NCI-H345 treated with DMSO at 0.1 percent for 48 hours (cell line): ENCODE data around the gene CPAMD8.

Experiments used
- DNase-seq: peaks from one replicate; lab custom pipeline; 2025; ENCODE audit not compliant: unreplicated experiment; lab: John Stamatoyannopoulos, UW

CPAMD8 gene

DNA sequence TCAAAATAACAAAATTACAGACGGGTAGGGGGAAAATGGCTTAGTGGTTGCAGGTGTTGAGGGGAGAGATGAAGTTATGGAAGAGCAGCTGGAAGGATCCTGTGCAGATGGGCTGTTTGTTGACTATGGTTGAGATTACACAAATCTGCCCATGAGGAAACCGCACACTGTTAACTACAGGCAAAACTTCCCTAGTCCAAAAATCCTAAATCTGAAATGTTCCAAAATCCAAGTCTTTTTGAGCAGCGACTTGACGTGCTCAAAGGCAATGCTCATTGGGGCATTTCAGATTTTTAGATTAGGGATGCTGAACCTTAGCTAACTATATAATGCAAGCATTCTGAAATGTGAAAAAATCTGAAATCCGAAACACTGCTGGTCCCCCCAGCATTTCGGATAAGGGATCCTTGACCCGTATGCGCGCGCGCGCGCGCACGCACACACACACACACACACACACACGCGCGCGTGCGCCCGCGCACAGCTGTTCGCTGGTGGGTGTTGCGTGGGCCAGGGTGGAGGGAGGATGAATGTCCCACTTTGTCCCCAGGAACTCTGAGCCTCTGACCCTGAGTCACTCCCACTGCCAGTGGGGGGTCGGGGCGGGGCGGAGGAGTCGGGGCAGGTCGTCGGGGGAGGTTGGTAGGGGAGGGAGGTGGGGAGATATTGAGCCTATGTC lies 131.0 kb downstream of the CPAMD8 start:
- DNase-seq: no peak

DNA sequence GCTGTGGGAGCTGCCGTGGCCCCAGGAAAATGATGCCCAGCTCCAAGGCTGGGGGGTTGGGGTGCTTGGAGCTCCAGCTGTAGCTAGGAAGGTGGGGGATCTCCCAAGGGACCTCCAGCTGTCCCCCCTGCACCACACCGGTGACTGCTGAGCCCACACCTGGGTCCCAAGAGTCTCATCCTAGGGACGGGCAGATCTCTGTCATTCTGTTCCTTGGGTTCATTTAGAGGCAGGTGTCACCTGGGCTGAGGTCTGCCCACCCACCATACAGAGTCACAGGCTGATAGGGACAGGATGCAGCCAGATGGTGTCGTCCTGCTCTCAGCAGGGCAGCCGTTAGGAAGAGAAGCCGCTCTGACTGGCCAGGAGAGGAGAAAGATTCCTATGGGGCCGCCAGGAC lies 132.5 kb downstream of the CPAMD8 start:
- DNase-seq: no peak

- no peak for DNase-seq
These were observed 133.0 kb downstream of the CPAMD8 start for GRCh38 chr19:16893686-16893989.

DNA sequence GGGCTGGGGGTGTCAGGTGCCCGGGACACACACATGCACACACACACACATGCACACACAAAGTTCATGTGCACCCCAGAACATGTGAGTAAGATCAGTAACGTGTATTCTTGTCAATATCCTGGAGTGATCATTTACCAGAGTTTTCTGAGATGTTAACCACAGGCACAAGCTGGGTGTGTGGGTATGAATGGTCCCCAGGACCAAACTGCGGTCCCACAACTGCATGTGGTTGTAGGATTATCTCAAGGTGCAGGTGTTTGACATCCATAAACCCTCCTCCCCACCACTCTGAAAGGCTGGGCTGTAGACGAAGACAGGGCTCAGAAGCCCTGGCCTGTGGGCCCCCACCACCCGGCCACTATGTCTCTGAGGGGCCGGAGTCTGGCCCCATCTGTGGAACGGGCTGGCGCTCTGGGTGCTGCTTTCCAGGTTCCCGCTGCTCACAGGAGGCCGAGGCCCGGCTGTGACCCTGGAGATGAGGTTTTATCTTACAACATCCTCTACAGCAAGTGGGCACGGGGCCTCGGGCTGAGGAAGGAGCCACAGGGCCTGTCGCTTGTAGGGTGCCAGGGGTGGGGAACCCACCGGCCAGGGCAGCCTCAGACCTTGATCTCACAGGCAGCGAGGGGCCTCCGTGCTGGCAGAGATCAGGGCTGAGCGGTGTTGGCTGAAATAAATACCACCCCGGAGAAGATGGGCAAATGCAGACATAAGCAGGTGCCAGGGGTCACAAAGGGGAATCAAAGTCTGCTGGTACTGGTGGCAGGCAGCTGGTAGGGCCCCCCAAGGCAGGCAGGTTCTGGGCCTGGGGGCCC lies 133.5 kb downstream of the CPAMD8 start:
- no peak for DNase-seq

GRCh38 chr19:16892436-16892835 lies 134.2 kb downstream of the CPAMD8 start:
- no peak for DNase-seq

DNA sequence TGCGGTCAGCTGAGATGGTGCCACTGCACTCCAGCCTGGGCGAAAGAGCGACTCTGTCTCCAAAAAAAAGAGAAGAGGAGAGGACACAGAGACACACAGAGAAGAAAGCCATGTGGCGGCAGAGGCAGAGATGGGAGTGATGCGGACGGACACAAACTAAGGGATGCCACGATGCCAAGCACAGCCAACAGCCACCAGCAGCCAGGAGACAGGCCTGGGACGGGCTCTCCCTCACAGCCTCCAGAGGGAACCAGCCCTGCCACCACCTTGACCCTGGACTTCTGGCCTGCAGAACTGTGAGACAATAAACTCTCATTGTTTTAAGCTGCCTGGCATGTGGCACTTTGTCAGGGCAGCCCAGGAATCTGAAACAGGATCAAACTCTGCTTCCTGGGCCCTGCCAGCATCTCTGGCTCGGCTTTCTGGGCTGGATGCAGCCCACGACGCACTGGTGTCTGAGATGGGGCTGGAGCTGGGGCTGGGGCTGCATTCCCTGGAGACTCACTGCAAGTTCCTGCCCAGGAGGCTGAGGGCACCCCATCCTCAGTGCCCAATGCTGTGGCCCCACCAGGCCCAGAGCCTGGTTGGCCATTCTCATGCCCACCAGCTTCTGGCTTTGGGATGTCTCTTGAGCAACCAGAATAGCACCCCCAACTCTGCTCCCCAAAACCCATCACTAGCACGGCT lies 134.8 kb downstream of the CPAMD8 start:
- DNase-seq: no peak

DNA sequence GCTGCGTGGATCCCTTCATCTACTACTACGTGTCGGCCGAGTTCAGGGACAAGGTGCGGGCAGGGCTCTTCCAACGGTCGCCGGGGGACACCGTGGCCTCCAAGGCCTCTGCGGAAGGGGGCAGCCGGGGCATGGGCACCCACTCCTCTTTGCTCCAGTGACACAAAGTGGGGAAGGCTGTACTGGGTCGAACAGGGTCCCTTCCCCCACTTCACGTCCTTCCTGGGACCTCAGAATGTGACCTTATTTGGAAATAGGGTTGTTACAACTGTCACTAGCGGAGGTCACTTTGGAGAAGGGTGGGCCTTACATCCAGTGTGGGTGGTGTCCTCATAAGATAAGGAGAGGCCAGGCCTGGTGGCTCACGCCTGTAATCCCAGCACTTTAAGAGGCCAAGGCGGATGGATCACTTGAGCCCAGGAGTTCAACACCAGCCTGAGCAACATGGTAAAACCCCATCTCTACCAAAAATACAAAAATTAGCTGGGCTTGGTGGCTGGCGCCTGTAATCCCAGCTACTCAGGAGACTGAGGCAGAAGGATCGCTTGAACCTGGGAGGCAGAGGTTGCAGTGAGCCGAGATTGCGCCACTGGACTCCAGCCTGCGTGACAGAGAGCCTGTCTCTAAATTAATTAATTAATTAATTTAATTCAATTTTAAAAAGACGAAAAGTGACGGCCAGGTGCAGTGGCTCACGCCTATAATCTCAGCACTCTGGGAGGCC lies 136.0 kb downstream of the CPAMD8 start:
- DNase-seq: no peak

DNA sequence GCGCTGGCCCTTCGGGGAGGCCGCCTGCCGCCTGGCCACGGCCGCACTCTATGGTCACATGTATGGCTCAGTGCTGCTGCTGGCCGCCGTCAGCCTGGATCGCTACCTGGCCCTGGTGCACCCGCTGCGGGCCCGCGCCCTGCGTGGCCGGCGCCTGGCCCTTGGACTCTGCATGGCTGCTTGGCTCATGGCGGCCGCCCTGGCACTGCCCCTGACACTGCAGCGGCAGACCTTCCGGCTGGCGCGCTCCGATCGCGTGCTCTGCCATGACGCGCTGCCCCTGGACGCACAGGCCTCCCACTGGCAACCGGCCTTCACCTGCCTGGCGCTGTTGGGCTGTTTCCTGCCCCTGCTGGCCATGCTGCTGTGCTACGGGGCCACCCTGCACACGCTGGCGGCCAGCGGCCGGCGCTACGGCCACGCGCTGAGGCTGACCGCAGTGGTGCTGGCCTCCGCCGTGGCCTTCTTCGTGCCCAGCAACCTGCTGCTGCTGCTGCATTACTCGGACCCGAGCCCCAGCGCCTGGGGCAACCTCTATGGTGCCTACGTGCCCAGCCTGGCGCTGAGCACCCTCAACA lies 136.6 kb downstream of the CPAMD8 start:
- DNase-seq: no peak

DNA sequence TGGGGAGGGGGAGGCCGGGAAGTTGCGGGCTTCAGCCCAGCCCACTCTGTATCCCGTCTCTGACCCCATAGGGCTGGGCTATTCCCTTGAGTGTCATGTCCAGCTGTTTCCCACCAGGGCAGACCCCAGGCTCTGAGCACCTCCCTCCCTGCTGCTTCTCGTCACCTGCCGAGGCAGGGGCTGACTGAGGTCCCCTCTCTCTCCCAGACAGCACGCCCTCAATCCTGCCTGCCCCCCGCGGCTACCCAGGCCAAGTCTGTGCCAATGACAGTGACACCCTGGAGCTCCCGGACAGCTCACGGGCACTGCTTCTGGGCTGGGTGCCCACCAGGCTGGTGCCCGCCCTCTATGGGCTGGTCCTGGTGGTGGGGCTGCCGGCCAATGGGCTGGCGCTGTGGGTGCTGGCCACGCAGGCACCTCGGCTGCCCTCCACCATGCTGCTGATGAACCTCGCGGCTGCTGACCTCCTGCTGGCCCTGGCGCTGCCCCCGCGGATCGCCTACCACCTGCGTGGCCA lies 137.2 kb downstream of the CPAMD8 start:
- no peak for DNase-seq

GRCh38 chr19:16888629-16889365 lies 137.8 kb downstream of the CPAMD8 start, which contains the start of gene F2RL3:
Gene F2RL3 (plus strand): TSS chr19:16888999. CDS start chr19:16889190, 191 bp downstream.
- DNase-seq: no peak

- no peak for DNase-seq
These were observed 139.0 kb downstream of the CPAMD8 start for GRCh38 chr19:16887353-16888265.

DNA sequence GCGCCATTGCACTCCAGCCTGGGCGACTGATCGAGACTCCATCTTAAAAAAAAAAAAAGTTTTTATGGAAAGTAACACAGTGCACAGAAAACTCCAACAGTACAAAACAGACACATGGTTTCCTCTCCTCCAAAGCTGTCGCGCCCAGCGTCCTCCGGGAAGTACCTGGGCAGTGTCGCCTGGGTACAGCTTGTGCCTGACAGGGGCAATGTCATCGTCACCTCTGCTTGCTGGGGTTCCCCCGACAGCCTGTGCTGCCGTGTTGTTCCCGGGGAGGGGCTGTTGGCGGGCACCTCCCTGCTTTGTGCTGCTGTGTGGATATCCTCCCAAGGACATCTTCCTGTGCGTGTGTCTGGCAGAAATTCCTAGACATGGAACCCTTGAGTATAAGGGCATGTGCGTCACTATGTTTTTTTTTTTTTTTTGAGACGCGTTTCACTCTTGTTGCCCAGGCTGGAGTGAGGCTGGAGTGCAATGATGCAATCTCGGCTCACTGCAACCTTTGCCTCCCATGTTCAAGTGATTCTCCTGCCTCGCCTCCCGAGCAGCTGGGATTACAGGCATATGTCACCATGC lies 140.2 kb downstream of the CPAMD8 start:
- DNase-seq: no peak

- DNase-seq: no peak
These were observed 141.4 kb downstream of the CPAMD8 start for GRCh38 chr19:16885166-16885565.

GRCh38 chr19:16883522-16883921 lies 143.1 kb downstream of the CPAMD8 start:
- DNase-seq: no peak

DNA sequence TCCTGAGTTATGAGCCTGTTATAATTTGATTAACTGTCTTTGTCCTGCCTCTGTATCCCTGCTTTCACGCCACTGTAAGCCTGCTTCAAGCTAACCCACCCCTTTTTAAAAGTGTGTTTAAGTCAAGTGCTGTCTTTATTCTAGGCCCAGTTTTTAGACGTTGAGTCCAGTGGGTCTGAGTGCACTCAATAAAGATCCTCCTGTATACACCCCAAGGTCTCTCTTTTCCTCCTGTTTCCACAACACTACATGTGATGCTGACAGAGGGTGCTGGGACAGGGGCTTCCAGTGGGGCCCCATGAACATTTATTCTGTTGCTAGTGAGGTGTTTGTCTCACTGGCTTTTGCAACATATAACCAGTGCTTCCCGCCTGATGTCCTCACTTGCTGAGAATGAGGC lies 144.5 kb downstream of the CPAMD8 start:
- no peak for DNase-seq

- no peak for DNase-seq
These were observed 145.6 kb downstream of the CPAMD8 start for GRCh38 chr19:16880884-16881554.

GRCh38 chr19:16878181-16878965 lies 148.2 kb downstream of the CPAMD8 start:
- DNase-seq: no peak
